ENCODE measurements around the gene CENPVL1. TPM values are rescaled to one million over a fixed set of nuclear protein-coding genes. Genes with fewer than 3 reads are reported as not detected.

The CENPVL1 gene
- total RNA-seq, result 0.18 TPM

DNA sequence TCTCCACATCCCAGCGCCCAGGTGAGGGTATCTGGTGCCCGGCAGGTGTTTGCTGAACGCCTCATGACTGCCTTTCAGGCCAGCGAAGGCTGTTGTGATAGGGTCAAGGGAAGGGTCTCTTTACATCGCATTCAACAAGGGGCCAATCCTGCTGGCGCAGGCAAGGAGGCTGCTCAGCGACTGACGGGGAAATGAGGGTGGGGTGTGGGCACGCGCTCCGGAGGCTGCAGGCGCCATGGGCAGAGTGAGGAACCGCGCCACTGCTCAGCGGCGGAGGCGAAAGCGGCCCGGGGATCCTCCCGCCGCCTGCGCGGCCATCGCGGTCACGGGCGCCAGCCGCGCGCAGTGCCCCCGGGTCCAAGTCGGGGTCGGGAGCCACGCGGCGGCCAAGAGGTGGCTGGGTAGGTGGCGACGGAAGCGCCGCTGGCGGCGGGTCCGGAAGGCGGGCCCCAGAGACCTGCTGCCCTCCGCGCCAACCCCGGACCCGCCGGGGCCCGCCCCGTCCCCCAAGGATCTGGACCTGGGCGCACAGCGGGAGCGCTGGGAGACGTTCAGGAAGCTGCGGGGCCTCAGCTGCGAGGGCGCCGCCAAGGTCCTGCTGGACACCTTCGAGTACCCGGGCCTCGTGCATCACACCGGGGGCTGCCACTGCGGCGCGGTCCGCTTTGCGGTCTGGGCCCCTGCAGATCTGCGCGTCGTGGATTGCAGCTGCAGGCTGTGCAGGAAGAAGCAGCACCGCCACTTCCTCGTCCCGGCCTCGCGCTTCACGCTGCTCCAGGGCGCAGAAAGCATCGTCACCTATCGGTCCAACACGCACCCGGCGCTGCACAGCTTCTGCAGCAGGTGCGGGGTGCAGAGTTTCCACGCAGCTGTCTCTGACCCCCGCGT, at the start of gene CENPVL1:
Gene CENPVL1 (plus strand): TSS at position 236 of the 888 bp plus-strand sequence. CDS start 0 bp downstream, at position 236.

GRCh38 chrX:51682720-51683062, 27.6 kb upstream of the CENPVL1 start, which contains the start of gene CENPVL2:
Gene CENPVL2 (minus strand): TSS chrX:51682831. CDS start chrX:51682831, 0 bp downstream.

DNA sequence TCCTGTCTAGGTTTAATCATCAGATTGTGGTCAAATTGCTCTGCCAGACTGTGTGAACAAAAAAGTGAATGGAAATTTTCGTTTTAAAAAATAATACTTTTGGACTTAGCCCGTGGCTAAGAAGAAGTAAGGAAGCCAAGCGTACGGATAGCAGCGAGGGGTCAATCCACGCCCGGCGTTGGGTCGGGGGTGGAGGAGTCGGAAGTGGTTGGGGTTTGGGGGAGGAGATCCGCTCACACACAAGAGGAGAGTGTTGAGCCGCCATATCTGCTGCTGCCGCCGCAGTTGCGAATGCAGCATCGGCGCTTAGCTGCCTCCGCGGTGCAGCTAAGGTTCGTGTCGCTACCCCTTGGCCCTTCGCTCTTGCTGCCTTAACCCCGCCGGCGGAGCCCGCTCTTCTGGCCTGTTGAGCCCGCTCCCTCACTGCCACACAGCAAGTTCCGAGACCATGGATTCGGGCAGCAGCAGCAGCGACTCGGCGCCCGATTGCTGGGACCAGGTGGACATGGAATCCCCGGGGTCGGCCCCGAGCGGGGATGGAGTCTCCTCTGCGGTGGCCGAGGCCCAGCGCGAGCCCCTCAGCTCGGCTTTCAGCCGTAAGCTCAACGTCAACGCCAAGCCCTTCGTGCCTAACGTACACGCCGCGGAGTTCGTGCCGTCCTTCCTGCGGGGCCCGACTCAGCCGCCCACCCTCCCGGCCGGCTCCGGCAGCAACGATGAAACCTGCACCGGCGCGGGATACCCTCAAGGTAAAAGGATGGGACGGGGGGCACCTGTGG, 33.1 kb downstream of the CENPVL1 start, which contains the start of gene GSPT2:
Gene GSPT2 (plus strand): TSS at position 264 of the 779 bp plus-strand sequence. CDS start 185 bp downstream, at position 449.

Other genes with a start within 250 kb of the CENPVL1 start
- gene NUDT11, start 213.9 kb upstream of the CENPVL1 start, total RNA-seq, result 7.1 TPM
- 0.70 TPM for gene CENPVL3, start 91.6 kb upstream of the CENPVL1 start, total RNA-seq
- gene CENPVL2, start 27.7 kb upstream of the CENPVL1 start, total RNA-seq, result 0.18 TPM
- 9.0 TPM for gene GSPT2, start 32.9 kb downstream of the CENPVL1 start, total RNA-seq
- 128 TPM for gene MAGED1, start 183.1 kb downstream of the CENPVL1 start, total RNA-seq